ENCODE data around the gene C16orf78. TPM values are rescaled to one million over a fixed set of nuclear protein-coding genes. Genes with fewer than 3 reads are reported as not detected.

Gene C16orf78
- total RNA-seq, 1 donor, result not detected

DNA sequence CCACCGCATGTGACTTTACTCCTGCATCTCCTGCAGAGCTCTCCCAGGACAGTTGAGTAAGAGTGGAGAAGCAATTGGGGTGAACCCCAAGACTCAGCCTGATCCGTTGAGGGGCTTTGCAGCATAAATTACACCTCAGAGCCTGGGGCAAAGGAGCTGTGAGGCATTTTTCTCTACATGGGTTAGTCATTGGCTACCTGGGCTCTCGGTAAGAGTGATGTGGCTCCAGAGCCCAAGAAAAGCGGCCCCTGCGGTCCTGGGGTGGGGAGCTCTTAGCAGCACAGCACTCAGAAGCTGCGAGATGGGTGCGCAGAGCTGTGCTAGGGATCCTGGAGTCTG lies 40.4 kb upstream of the C16orf78 start:
- H3K4me3 ChIP-seq (ENCODE audit: low read depth, low read length), result no peak overlapping the region
- TF ChIP-seq, protein P1, sequence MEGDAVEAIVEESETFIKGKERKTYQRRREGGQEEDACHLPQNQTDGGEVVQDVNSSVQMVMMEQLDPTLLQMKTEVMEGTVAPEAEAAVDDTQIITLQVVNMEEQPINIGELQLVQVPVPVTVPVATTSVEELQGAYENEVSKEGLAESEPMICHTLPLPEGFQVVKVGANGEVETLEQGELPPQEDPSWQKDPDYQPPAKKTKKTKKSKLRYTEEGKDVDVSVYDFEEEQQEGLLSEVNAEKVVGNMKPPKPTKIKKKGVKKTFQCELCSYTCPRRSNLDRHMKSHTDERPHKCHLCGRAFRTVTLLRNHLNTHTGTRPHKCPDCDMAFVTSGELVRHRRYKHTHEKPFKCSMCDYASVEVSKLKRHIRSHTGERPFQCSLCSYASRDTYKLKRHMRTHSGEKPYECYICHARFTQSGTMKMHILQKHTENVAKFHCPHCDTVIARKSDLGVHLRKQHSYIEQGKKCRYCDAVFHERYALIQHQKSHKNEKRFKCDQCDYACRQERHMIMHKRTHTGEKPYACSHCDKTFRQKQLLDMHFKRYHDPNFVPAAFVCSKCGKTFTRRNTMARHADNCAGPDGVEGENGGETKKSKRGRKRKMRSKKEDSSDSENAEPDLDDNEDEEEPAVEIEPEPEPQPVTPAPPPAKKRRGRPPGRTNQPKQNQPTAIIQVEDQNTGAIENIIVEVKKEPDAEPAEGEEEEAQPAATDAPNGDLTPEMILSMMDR (IDR thresholded peaks at IDR 0.05; ENCODE audit: insufficient read depth, low read length), result no peak
- no peak for DNase-seq (ENCODE audit: low read depth)

DNA sequence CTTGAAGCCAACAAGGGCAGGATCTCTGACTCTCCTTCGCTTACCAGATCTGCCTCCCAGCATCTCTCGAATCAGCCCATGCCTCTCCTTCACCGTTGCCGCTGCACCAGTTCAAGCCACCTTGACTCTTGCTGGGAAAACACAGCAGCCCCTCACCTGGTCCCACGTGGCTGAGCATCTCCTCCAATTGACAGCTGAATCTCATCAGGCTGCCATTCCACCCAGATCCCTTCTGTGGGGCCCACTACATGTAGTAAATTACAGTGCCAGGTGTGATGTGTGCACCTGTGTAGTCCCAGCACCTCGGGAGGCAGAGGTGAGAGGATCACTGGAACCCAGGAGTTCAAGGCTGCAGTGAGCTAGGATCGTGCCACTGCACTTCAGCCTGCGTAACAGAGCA lies 37.8 kb upstream of the C16orf78 start:
- TF ChIP-seq, protein P1 (IDR thresholded peaks at IDR 0.05; ENCODE audit: insufficient read depth, low read length), result no peak
- H3K4me3 ChIP-seq (ENCODE audit: low read depth, low read length), result no peak overlapping the region
- DNase-seq (ENCODE audit: low read depth), result no peak

DNA sequence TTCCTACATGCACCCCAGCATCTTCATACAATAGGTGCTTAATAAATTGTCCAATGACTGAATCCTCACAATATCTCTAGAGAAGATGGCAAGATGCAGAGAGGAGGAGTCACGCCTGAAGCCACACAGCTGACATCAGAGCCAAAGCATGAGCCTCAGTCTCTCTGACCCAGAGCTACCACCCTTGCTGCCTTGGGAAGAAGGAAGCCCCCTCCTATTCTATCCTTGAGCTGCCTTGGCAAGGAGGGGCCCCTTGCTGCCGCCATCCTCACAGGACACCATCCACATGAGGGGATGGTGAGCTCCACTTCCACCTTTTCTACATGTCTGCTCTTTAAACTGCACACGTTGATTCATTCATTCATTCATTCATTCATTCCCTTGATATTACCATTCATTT lies 37.0 kb upstream of the C16orf78 start:
- H3K4me3 ChIP-seq (ENCODE audit: low read depth, low read length), result no peak overlapping the region
- TF ChIP-seq, protein P1 (IDR thresholded peaks at IDR 0.05; ENCODE audit: insufficient read depth, low read length), result no peak
- no peak for DNase-seq (ENCODE audit: low read depth)

DNA sequence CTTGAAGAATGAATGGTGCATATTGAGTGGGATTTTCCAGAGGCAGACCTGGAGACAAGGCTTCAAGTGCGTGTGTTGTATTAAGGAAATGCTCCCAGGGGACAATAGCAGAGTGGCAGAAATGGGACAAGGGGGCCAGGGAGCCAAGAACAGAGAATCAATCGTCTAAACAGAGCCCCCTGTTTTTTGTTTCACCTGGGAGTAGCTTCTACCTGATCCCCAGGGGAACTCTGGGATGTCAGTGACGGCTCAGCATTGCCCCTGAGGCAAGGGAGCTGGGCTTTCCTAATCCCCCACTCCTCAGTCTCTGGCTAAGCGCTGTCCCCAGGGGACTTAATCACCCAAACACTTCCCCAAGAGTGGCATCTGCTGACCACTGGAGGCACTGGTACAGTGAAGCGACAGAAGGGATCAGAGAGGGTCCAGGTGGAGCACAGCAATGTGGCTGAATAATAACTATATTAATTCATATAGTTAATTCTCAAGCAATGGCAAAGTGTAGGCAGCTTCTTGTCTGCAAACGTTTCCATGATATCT lies 35.7 kb upstream of the C16orf78 start:
- TF ChIP-seq, protein P1 (IDR thresholded peaks at IDR 0.05; ENCODE audit: insufficient read depth, low read length), result no peak
- H3K4me3 ChIP-seq (ENCODE audit: low read depth, low read length), result no peak overlapping the region
- DNase-seq (ENCODE audit: low read depth), result no peak

DNA sequence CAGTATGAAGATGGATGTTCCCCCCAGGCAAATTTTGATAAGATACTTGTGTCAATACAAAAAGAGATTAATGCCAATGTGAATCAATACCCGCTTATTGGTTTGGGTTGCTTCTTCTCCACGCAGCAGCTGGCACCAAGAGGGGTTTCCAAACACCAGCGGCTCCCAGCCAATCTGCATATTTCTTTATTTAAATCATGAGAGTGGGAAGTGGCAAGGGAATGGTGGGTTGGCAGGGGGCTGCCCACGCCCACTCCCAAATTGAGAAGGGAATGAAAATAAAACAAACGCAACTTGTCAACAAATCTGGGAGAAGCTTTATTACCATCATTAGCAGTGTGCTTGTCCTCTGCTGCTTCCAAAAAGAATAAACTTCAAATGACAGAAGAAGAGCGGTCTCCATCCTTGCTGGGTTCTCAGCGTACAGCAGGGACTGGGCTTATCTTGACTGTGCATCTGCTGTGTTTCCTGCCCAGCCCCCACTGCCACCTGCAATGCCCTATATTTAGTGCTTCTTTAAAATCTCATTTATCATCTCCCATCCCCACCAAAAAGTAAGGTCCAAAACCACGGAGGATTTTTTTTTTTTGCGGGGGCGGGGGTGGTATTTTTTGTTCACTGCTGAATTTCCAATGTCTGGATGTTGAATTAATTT lies 34.9 kb upstream of the C16orf78 start:
- DNase-seq (ENCODE audit: low read depth), result no peak
- H3K4me3 ChIP-seq (ENCODE audit: low read depth, low read length), result no peak overlapping the region
- TF ChIP-seq, protein P1 (IDR thresholded peaks at IDR 0.05; ENCODE audit: insufficient read depth, low read length), result no peak

DNA sequence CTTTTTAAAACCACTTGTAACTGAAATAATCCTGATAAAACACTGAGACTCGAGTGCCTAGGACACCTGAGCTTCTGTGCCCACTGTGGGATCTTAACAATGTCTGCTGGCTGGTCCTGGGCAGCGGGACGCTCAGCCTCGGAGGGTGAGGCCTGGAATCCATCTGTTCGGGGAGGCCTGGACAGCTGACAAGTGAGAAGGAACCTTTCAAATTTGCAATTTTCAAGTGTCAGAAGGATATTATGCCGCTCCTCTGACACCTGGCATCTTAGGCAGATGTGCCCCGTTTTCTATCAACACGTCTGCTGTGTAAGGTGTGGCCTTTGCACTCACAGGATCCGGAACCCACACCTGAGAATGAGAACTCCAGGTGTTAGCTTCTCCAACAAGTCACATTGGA lies 33.1 kb upstream of the C16orf78 start:
- no peak for DNase-seq (ENCODE audit: low read depth)
- TF ChIP-seq, protein P1 (IDR thresholded peaks at IDR 0.05; ENCODE audit: insufficient read depth, low read length), result no peak
- H3K4me3 ChIP-seq (ENCODE audit: low read depth, low read length), result no peak overlapping the region

DNA sequence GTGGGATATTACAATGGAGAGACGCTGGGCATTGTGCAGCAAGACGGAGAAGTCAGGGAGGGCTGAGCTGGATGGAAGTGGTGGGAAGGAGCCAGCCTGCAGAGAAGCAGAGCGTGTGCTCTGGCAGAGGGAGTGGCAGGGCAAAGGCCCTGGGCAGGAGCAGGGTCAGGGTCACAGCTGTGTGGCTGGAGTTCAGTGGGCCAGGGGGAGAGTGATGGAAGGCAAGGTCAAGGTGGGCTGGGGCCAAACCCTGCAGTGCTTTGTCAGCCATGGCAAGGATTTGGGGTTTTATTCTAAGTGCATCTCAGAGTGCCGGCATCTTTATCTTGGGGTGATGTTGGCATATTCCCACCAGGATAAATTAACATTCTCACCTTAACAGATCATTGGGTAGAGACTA lies 31.9 kb upstream of the C16orf78 start:
- TF ChIP-seq, protein P1 (IDR thresholded peaks at IDR 0.05; ENCODE audit: insufficient read depth, low read length), result no peak
- no peak for DNase-seq (ENCODE audit: low read depth)
- no peak overlapping the region for H3K4me3 ChIP-seq (ENCODE audit: low read depth, low read length)
